SKM-1 treated with dmso at 0.1 percent for 144 hours (cell line): ENCODE measurements around the gene EN2.

ENCODE experiments used
- DNase-seq: peaks from one replicate; lab custom pipeline; 2025; ENCODE audit not compliant: unreplicated experiment; lab: John Stamatoyannopoulos, UW

The EN2 gene

DNA sequence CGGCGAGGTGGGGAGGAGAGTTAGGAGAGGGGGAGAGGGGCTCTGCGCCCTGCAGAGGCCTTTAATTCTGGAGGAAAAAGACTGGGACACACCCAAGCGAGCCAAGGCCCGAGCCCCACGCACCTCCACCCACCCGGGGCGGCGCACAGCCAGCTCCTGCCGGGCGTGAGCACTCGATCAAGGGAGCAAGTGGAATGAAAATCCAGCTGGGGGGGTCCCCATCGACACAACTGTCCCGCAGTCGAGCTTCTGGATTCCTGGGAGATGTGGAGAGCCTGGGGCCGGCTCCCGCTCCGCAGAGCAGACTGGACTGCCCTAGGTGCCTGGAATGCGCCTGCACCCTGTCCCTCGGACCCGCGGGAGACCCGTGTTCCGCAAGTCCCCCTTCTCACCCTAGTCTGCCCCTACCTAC is 7.4 kb upstream of the EN2 start:
- DNase-seq = no peak

DNA sequence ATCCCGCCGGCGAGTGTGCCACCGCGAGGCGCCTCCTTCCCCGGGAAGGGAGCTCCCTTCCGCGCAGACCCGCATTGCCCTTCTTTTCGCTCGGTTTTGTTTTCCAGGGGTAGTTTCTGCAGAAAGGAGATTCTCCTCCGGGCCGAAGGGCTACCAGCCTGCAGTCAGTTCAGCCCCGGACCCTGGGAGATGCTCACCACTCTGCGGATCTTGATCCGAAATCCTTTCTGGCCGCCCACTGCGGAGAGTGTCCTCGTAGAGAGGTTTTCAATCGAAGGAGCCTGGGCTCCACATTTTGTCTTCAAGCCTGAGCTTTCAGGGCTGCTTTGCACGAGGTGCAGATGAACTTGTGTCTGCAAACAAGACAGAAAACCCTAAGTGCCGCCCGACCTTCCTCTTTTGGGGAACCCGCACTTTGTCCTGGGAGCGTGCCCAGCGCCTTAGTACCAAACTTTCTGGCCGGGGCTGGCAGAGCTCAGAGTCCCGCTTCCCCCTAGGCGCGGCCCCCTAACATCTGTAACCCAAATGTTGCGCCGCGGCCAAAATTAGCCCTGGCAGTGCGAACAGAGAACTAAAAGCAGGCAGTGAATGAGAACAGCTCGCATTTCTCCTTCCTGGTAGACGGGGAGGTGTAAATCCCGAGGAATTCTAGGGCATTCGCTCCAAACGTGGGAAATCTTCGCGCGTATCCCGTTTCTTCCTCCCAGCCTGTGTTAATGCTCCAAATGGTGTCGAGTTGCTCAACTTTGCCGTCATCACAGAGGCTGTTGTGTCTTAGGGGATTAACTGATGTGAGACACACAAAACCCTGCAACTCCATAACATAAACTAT is 6.7 kb upstream of the EN2 start:
- no peak for DNase-seq

GRCh38 chr7:155451840-155452239 is 6.1 kb upstream of the EN2 start:
- no peak for DNase-seq

DNA sequence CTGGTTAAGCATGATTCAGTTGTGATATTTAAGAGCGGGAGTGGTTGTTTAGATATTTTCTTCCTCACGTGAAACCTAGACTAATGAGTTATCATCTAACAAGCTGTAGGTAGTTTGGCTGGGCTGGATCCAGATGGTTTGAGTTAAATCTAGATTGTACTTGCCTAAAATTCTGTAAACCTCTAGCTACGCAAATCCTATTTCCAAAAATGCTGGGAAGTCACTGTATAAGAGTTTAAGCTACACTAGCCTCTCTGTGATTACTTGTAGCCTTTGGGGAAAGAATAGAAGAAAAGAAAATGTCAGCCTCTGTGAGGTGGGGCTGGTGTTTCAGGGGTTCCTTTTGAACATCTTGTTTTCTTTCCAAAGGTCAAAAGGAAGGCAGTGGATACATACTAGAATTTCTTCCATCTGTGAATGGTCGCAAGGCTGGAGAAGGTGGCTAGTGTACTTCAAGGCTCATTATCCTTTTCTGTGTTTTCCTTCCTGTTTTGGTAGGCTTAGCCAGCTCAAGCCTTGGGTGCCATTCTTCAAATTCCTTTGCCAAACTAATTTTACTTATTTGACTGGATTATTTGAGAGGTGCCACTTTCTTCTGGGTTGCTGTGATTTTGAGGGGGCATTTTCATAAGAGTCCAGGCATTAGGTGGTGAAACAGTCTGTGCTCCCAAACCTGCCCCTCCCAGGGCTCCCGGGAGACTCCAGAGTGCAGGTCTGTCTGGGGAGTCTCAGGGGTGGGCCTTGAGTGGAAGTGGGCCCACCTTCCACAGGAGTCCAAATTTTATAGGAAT is 5.2 kb upstream of the EN2 start:
- DNase-seq = no peak

GRCh38 chr7:155453296-155454182 is 4.4 kb upstream of the EN2 start:
- no peak for DNase-seq

DNA sequence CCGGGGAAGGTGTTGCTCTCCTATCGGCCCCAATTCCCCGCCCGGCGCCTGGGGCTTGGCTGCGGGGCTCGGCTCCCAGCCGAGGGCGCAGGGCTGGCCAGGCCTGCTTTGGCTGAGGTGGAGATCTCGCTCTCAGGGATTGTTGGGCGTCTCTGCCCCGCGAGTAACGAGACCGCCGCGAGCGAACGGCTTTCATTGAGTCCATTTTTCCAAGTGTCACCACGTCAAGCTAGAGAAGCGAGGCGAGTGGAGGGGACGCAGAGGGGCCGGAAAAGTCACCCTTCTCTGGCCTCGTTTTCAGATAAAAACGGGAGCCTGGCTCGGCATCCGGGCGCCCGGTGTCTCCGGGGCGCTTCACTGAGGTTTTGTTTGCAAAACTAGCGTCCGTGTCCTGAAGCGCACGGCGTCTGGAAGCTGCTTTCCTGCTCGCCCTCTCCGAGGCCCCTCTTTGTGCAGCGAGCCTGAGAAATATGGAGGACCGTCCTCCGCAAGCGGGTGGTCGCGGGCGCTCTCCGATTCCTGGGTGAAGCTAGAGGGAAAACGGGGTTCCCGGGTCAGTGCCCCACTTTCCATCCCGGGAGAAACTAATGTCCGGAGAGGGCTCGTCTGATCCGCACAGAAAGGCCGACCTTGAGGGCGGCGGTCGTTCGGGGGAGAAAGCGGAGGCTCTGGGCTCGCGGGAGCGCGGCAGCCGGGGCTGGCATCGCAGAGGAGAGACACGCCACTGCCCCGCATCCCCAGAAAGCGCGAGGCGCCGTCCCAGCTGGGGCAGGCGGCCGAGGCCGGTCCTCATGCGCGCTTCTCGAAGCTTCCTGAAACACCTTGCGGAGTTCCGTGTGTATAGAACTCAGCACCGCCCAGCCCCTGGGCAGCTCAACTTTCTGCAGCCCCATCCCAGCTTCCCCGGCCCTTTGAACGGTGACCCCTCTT is 3.5 kb upstream of the EN2 start:
- no peak for DNase-seq

GRCh38 chr7:155455132-155455693 is 2.7 kb upstream of the EN2 start:
- no peak for DNase-seq

GRCh38 chr7:155455776-155456737 is 1.9 kb upstream of the EN2 start:
- DNase-seq = no peak

DNA sequence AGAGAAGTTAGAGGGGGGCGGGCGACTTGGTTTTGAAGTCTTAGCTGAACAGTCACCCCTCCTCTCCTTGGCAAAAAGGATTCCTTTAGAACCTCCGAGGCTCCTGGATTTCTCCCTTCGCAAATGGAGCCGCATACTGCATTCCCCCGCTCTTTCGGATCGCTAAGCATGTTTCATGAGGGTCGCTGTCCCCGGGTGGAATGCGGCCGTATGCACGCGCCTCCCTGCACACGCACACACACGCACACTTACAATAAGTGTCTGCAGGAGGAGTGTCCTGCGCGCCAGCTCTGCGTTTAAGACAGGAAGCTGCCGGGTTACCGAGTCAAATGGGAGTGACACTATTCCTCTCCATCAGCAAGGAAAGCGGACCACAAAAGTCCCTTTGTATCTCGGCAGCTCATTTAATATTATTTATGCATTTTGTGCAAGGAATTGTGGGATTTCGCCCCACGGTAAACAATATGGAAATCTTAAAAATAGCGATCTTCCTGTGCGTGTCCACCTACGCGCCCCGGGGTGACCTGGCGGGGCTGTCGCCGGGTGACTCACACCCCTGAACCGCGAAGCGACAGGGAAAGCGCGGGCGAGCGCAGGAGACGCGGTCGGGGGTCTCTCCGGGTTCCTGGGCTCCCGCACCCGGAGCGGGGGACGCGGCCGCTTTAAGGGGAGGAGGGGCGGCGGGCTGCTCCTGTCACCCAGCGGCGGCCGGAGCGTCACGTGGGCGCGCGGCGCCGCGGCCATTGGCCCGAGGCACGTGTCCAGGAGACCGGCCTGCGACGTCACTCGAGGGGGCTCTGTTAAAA is 988 bp upstream of the EN2 start:
- no peak for DNase-seq

GRCh38 chr7:155457544-155458110 is 302 bp upstream of the EN2 start:
- no peak for DNase-seq

GRCh38 chr7:155458878-155459699 is 1.2 kb downstream of the EN2 start:
- no peak for DNase-seq

DNA sequence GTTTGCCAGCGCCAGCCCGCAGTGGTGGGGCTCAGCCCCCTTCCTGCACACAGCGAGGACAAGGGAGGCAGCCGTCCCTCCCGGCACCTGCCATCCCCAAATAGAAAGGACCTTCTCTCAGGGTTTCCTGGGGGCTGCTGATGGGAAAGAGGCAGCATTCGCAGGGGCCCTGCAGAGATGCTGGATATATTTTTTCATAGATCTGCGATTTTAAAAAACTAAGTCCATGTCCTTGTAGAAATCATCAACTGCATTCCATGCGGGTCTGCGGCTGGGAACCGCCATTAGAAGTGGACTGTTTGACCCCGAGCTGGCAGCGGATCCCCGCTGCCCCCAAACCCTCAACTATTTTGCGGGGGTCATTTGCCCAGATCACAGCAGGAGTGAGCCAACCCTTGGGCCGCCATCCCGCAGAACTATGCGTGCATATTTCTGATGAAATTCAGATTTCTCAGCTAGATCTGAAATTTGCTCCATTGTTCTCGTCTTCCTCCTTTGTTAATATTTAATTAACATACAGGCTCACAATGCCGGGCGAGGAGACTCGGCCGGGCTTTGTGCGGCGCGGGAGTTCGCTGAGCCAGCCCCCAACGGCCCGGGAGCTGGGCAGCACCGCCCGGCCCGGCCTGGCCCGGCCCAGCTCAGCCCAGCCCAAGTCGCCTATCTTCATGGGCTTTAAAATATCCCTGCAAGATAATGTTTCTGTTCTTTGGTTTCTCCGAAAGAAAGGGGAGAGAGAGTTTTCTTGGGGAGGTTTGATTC is 2.0 kb downstream of the EN2 start:
- DNase-seq = no peak

DNA sequence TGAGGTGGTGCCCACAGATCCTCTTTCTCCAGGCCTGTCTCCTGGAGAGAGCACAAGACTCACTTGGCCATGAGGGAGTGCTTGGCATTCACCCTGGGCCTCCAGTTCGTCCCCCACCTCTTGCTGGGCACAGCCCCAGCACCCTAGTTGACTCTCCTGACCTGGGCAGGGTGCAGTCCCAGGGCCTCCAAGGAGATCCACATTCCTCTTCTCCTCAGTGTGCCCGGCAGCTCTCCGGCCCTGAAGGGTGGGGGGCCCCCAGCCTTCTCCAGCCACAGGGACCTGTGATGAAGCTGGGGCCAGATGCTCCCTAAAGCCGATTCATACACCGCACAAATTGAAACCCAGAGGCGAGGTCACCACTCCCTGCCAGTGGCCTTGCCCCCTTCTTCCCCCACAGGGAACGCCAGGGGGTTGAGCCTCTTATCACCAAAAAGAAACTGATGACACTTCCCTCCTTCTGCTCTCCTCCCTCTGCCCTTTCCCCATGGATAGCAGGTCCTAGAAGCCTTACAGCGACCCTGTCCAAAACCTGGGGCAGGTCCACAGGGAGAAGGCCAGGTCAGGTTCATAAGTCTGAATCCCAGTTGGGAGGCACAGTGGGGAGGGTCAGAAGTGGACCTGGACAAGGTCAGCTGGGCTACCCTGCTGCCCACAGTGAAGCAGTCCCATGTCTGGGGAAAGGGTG is 3.1 kb downstream of the EN2 start:
- no peak for DNase-seq

GRCh38 chr7:155461631-155462030 is 3.7 kb downstream of the EN2 start:
- no peak for DNase-seq

GRCh38 chr7:155462163-155462735 is 4.3 kb downstream of the EN2 start:
- no peak for DNase-seq
